ENCODE results near the gene PRDM16.

Gene PRDM16

GRCh38 chr1:3103967-3104677 is 35.1 kb downstream of the PRDM16 start:
- DNase-seq (ENCODE audit: low spot score): no peak

GRCh38 chr1:3105167-3105863 is 36.3 kb downstream of the PRDM16 start:
- DNase-seq (ENCODE audit: low spot score): no peak

- no peak for DNase-seq (ENCODE audit: low spot score)
These were observed 37.2 kb downstream of the PRDM16 start for GRCh38 chr1:3106216-3106615.

GRCh38 chr1:3107201-3107600 is 38.2 kb downstream of the PRDM16 start:
- no peak for DNase-seq (ENCODE audit: low spot score)

GRCh38 chr1:3109355-3109754 is 40.4 kb downstream of the PRDM16 start:
- no peak for DNase-seq (ENCODE audit: low spot score)

- DNase-seq (ENCODE audit: low spot score): no peak
These were observed 42.5 kb downstream of the PRDM16 start for GRCh38 chr1:3111348-3112021.

- no peak for DNase-seq (ENCODE audit: low spot score)
These were observed 43.5 kb downstream of the PRDM16 start for GRCh38 chr1:3112526-3112925.

GRCh38 chr1:3113047-3113740 is 44.2 kb downstream of the PRDM16 start:
- no peak for DNase-seq (ENCODE audit: low spot score)

- no peak for DNase-seq (ENCODE audit: low spot score)
These were observed 44.7 kb downstream of the PRDM16 start for GRCh38 chr1:3113741-3114056.

GRCh38 chr1:3114131-3114744 is 45.2 kb downstream of the PRDM16 start:
- no peak for DNase-seq (ENCODE audit: low spot score)

- no peak for DNase-seq (ENCODE audit: low spot score)
These were observed 45.8 kb downstream of the PRDM16 start for GRCh38 chr1:3114846-3115245.

GRCh38 chr1:3115275-3116149 is 46.5 kb downstream of the PRDM16 start:
- no peak for DNase-seq (ENCODE audit: low spot score)

GRCh38 chr1:3116150-3116510 is 47.1 kb downstream of the PRDM16 start:
- no peak for DNase-seq (ENCODE audit: low spot score)

- DNase-seq (ENCODE audit: low spot score): no peak
These were observed 47.6 kb downstream of the PRDM16 start for GRCh38 chr1:3116560-3116959.

- no peak for DNase-seq (ENCODE audit: low spot score)
These were observed 48.9 kb downstream of the PRDM16 start for GRCh38 chr1:3117879-3118278.

GRCh38 chr1:3119061-3119460 is 50.1 kb downstream of the PRDM16 start:
- DNase-seq (ENCODE audit: low spot score): no peak

- DNase-seq (ENCODE audit: low spot score): no peak
These were observed 50.7 kb downstream of the PRDM16 start for GRCh38 chr1:3119725-3120124.

GRCh38 chr1:3120140-3120539 is 51.1 kb downstream of the PRDM16 start:
- no peak for DNase-seq (ENCODE audit: low spot score)

GRCh38 chr1:3120994-3121393 is 52.0 kb downstream of the PRDM16 start:
- no peak for DNase-seq (ENCODE audit: low spot score)

- no peak for DNase-seq (ENCODE audit: low spot score)
These were observed 52.6 kb downstream of the PRDM16 start for GRCh38 chr1:3121401-3122210.

GRCh38 chr1:3122311-3122710 is 53.3 kb downstream of the PRDM16 start:
- no peak for DNase-seq (ENCODE audit: low spot score)
